BLaER1 treated with 17β-estradiol and CSF1 and Interleukin-3, amounts not matched to agents 10 nM and 100 nM (cell line): ENCODE results near the gene SLX9.

ENCODE experiments used
- H3K27ac ChIP-seq, 11 experiments: shearing (Covaris generic); formaldehyde crosslinking; 2 replicates each; pipeline ENCODE4 v1.8.1; 2022
- H3K27me3 ChIP-seq, 11 experiments: shearing (Covaris generic); formaldehyde crosslinking; 2 replicates each; pipeline ENCODE4 v1.8.1; 2022
- H3K36me3 ChIP-seq, 11 experiments: shearing (Covaris generic); formaldehyde crosslinking; 2 replicates each; pipeline ENCODE4 v1.8.1; 2022
- H3K4me1 ChIP-seq, 10 experiments: shearing (Covaris generic); formaldehyde crosslinking; 2 replicates each; pipeline ENCODE4 v1.8.1; 2022
- H3K4me2 ChIP-seq, 11 experiments: shearing (Covaris generic); formaldehyde crosslinking; 2 replicates each; pipeline ENCODE4 v1.8.1; 2022
- H3K4me3 ChIP-seq, 10 experiments: shearing (Covaris generic); formaldehyde crosslinking; 2 replicates each; pipeline ENCODE4 v1.8.1; 2022
- H3K9ac ChIP-seq, 11 experiments: shearing (Covaris generic); formaldehyde crosslinking; 2 replicates each; pipeline ENCODE4 v1.8.1; 2022
- H3K9me3 ChIP-seq, 11 experiments: shearing (Covaris generic); formaldehyde crosslinking; replicated peaks in 1 of 11; 2 replicates each; pipeline ENCODE4 v1.8.1; 2022
- H4K20me1 ChIP-seq, 11 experiments: shearing (Covaris generic); formaldehyde crosslinking; 2 replicates each; pipeline ENCODE4 v1.8.1; 2022
- Cebpa-rat ChIP-seq, 11 experiments: shearing (Covaris generic); IDR thresholded peaks; 2 replicates each; pipeline ENCODE4 v1.8.1; 2022

Gene SLX9

DNA sequence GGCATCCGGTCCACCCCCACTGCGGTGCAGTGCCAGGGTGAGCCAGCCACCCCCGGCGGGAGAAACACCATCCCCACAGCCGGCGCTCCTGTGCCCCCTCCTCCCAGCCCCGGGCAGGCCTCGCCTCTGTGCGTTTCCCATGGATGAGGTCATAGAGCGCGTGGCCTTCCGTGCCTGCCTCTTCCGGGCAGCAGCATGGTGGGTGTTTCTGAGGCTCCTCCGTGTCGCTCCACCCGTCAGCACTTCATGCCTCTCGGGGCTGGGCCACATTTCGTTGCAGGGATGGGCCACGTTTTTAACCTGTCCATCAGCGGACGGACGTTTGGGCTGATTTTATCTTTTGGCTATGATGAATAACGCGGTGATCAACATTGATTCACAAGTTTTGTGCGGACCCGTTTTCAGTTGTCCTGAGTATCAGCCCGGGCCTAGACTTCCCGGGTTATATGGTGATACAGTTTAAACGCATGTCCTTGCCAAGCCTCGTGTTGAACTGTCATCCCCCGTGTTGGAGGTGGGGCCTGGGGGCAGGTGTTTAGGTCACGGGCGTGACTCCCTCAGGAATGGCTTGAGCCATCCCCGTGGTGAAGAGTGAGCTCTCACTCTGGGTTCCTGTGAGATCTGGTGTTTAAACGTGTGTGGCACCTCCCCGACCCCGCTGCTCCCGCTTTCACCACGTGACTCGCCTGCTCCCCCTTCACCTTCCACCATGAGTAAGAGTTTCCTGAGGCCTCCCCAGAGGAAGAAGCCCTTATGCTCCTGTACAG, 64.8 kb downstream of the SLX9 start:
- Histone ChIP-seq H3K9ac (no peak overlapping the region), H3K27ac (peak overlapping the region in 2 of 11 experiments; percentile 11 to 60; a peak in 1 of 22 replicates), H3K4me1 (peaks cover 20 to 89% (median 68%) of the 10 kb centered on the region in 10 experiments), H3K27me3 (peaks cover 0 to 49% (median 0%) of the 10 kb centered on the region in 11 experiments; a peak in 7 of 22 replicates), H3K9me3 (peaks cover 18 to 49% (median 35%) of the 10 kb centered on the region in 11 experiments), H3K4me3 (peak overlapping the region in 2 of 10 experiments; percentile 13 to 33; a peak in 2 of 20 replicates), H4K20me1 (peaks cover 0 to 16% (median 0%) of the 10 kb centered on the region in 11 experiments; a peak in 2 of 22 replicates), H3K4me2 (peak overlapping the region in 9 of 11 experiments; percentile 16 to 82 (median 62); a peak in 18 of 22 replicates), H3K36me3 (peaks cover 0 to 20% (median 0%) of the 10 kb centered on the region in 11 experiments; a peak in 3 of 22 replicates)
- no peak for TF ChIP-seq Cebpa-rat (IDR thresholded peaks at IDR 0.05)

GRCh38 chr21:45006536-45007095, 66.8 kb downstream of the SLX9 start:
- Histone ChIP-seq H3K4me1 (peaks cover under 1 to 89% (median 54%) of the 10 kb centered on the region in 10 experiments; a peak in 19 of 20 replicates), H3K36me3 (peaks cover 0 to 32% (median 0%) of the 10 kb centered on the region in 11 experiments; a peak in 5 of 22 replicates), H4K20me1 (0 out of 22 replicates have a peak, but pooled peaks cover 0 to under 1% (median 0%) of the 10 kb centered on the region in 11 experiments), H3K27me3 (peaks cover 0 to 48% (median 0%) of the 10 kb centered on the region in 11 experiments; a peak in 5 of 22 replicates), H3K4me3 (no peak overlapping the region), H3K9me3 (peaks cover 18 to 62% (median 35%) of the 10 kb centered on the region in 11 experiments), H3K4me2 (peak overlapping the region in 5 of 11 experiments; percentile 37 to 65 (median 58); a peak in 8 of 22 replicates), H3K27ac (no peak overlapping the region), H3K9ac (no peak overlapping the region)
- no peak for TF ChIP-seq Cebpa-rat (IDR thresholded peaks at IDR 0.05)

GRCh38 chr21:45009616-45010015, 69.8 kb downstream of the SLX9 start:
- peaks cover 9 to 94% (median 58%) of the 10 kb centered on the region in 10 experiments; a peak in 19 of 20 replicates for H3K4me1 ChIP-seq
- no peak for TF ChIP-seq Cebpa-rat (IDR thresholded peaks at IDR 0.05)
- peak overlapping the region in 3 of 11 experiments; percentile 14 to 98 (median 22); a peak in 3 of 22 replicates for H3K4me2 ChIP-seq

GRCh38 chr21:45010096-45010495, 70.3 kb downstream of the SLX9 start:
- no peak overlapping the region for H3K9ac ChIP-seq
- H4K20me1 ChIP-seq = peaks cover 0 to 10% (median 0%) of the 10 kb centered on the region in 11 experiments; a peak in 1 of 22 replicates
- H3K27me3 ChIP-seq = peaks cover 0 to 71% (median 0%) of the 10 kb centered on the region in 11 experiments; a peak in 7 of 22 replicates
- H3K4me1 ChIP-seq = peaks cover 12 to 94% (median 58%) of the 10 kb centered on the region in 10 experiments; a peak in 19 of 20 replicates
- H3K4me3 ChIP-seq = no peak overlapping the region
- no peak overlapping the region for H3K27ac ChIP-seq
- H3K36me3 ChIP-seq = peaks cover 0 to 20% (median 0%) of the 10 kb centered on the region in 11 experiments; a peak in 4 of 22 replicates
- no peak for TF ChIP-seq Cebpa-rat (IDR thresholded peaks at IDR 0.05)
- H3K4me2 ChIP-seq = peak overlapping the region in 3 of 11 experiments; percentile 14 to 98 (median 22); a peak in 4 of 22 replicates
- peaks cover 15 to 49% (median 24%) of the 10 kb centered on the region in 11 experiments for H3K9me3 ChIP-seq

More at GRCh38 chr21:45009616-45010015, 69.8 kb downstream of the SLX9 start:
- Histone ChIP-seq H3K27me3 (peaks cover 0 to 68% (median 0%) of the 10 kb centered on the region in 11 experiments; a peak in 7 of 22 replicates), H3K36me3 (peaks cover 0 to 25% (median 0%) of the 10 kb centered on the region in 11 experiments; a peak in 5 of 22 replicates), H3K4me3 (no peak overlapping the region; a peak in 1 of 20 replicates), H3K9me3 (peaks cover 18 to 53% (median 29%) of the 10 kb centered on the region in 11 experiments), H4K20me1 (peaks cover 0 to 10% (median 0%) of the 10 kb centered on the region in 11 experiments; a peak in 1 of 22 replicates), H3K9ac (no peak overlapping the region), H3K27ac (no peak overlapping the region)

DNA sequence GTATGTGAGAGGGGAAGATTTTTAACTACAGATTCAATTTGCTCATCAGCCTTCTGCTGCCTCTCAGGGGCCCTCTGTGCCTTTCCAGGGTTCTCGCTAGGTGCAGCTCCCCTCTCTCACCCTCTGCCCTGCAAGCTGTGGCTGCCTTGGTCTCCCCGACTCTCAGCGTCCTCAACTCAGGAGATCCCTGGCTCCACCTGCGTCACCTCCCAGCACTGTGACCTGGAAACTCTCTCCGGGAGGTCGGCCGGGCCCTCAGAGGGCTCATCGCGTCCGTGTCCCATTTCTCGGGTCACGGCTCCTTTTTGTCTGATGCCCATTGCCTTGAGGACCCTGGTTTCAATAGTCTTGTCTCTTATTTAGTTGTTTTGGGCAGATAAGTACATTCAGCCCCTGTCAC, 71.0 kb downstream of the SLX9 start:
- no peak for TF ChIP-seq Cebpa-rat (IDR thresholded peaks at IDR 0.05)
- Histone ChIP-seq H4K20me1 (peaks cover 0 to 10% (median 0%) of the 10 kb centered on the region in 11 experiments; a peak in 1 of 22 replicates), H3K36me3 (peaks cover 0 to 19% (median 0%) of the 10 kb centered on the region in 11 experiments; a peak in 4 of 22 replicates), H3K9ac (no peak overlapping the region), H3K4me2 (peak overlapping the region in 4 of 11 experiments; percentile 22 to 100 (median 70); a peak in 7 of 22 replicates), H3K27ac (no peak overlapping the region), H3K4me1 (peaks cover 12 to 99% (median 64%) of the 10 kb centered on the region in 10 experiments; a peak in 19 of 20 replicates), H3K9me3 (peaks cover 10 to 43% (median 18%) of the 10 kb centered on the region in 11 experiments), H3K27me3 (peaks cover 0 to 79% (median 0%) of the 10 kb centered on the region in 11 experiments; a peak in 7 of 22 replicates), H3K4me3 (no peak overlapping the region)

- Histone ChIP-seq H3K9ac (no peak overlapping the region), H3K36me3 (peaks cover 0 to 18% (median 0%) of the 10 kb centered on the region in 11 experiments; a peak in 4 of 22 replicates), H3K4me2 (peak overlapping the region in 4 of 11 experiments; percentile 98 to 100 (median 99); a peak in 8 of 22 replicates), H3K27me3 (peaks cover 0 to 85% (median 0%) of the 10 kb centered on the region in 11 experiments; a peak in 7 of 22 replicates), H3K4me1 (peaks cover 12 to 99% (median 70%) of the 10 kb centered on the region in 10 experiments; a peak in 19 of 20 replicates), H3K9me3 (peaks cover 6 to 37% (median 15%) of the 10 kb centered on the region in 11 experiments; a peak in 19 of 22 replicates), H4K20me1 (peaks cover 0 to 13% (median 0%) of the 10 kb centered on the region in 11 experiments; a peak in 1 of 22 replicates), H3K27ac (no peak overlapping the region), H3K4me3 (no peak overlapping the region)
- no peak for TF ChIP-seq Cebpa-rat (IDR thresholded peaks at IDR 0.05)
Measured at GRCh38 chr21:45011426-45011825, 71.6 kb downstream of the SLX9 start.

DNA sequence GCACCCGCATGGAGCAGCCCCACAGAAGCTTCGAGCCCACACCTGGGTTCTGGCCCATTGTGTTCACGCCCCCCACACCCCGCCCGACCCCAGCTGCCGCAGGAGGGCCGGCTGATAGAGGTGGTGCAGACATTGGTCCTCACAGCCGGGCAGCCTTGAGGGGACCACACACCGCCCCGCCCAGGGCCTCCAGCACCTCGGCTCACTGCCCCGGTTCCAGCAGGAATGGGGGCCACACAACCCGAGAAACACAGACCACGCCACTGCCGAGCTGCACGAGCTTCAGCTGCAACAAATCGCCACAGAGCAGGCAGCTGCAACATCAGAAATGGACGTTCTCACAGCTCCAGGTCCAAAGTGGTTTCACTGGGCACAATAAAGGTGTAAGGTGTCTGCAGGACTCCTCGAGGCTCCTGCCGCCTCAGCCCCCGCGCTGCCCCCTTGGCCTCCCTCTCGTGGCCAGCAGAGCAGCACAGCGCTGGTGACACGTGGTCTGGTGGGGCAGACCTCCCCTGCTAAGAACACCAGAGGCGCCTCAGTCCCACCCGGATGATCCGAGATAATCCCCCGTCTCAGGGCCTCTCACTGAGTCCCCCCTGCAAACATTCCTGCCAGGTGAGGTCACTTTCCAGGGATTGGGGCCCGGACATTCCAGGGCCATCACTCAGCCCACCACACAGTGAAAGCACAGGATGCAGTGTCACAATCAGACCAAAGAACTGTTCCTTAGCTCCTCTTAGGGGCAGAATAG, 72.3 kb downstream of the SLX9 start:
- H3K4me1 ChIP-seq = peaks cover 12 to 99% (median 74%) of the 10 kb centered on the region in 10 experiments; a peak in 19 of 20 replicates
- peak overlapping the region in 9 of 11 experiments; percentile 50 to 100 (median 99); a peak in 18 of 22 replicates for H3K4me2 ChIP-seq
- H3K36me3 ChIP-seq = peaks cover 0 to 12% (median 0%) of the 10 kb centered on the region in 11 experiments; a peak in 4 of 22 replicates
- H3K9me3 ChIP-seq = peaks cover 6 to 30% (median 10%) of the 10 kb centered on the region in 11 experiments; a peak in 19 of 22 replicates
- 0 out of 22 replicates have a peak overlapping the region, but pooled peaks of 1 of the 11 experiments have one; percentile 1 for H3K9ac ChIP-seq
- H3K4me3 ChIP-seq = no peak overlapping the region
- H3K27ac ChIP-seq = no peak overlapping the region
- H4K20me1 ChIP-seq = peaks cover 0 to 13% (median 0%) of the 10 kb centered on the region in 11 experiments; a peak in 1 of 22 replicates
- TF ChIP-seq Cebpa-rat (IDR thresholded peaks at IDR 0.05) = no peak
- peaks cover 0 to 91% (median 0%) of the 10 kb centered on the region in 11 experiments; a peak in 8 of 22 replicates for H3K27me3 ChIP-seq
